Neural crest cell (in vitro differentiated cells): ENCODE data around the gene ZNF792. TPM values are rescaled to one million over a fixed set of nuclear protein-coding genes. Genes with fewer than 3 reads are reported as not detected.

Experiments
- DNase-seq: peaks from one replicate; pipeline ENCODE4 v3.0.0; 2021; ENCODE audit warnings: low read depth, mixed read lengths, low spot score
- H3K27ac Mint-ChIP-seq: one replicate; pipeline ENCODE4 v1.8.0; 2021; ENCODE audit warnings: mild to moderate bottlenecking, mixed read lengths; ENCODE audit not compliant: unreplicated experiment
- H3K27me3 Mint-ChIP-seq: 2 replicates; pipeline ENCODE4 v1.8.0; 2021; ENCODE audit warnings: low read depth, mild to moderate bottlenecking, mixed read lengths
- H3K36me3 Mint-ChIP-seq: 2 replicates; pipeline ENCODE4 v1.8.0; 2021; ENCODE audit warnings: low read depth, mild to moderate bottlenecking, mixed read lengths
- H3K4me1 Mint-ChIP-seq: 2 replicates; pipeline ENCODE4 v1.8.0; 2021; ENCODE audit warnings: mixed read lengths
- H3K4me3 Mint-ChIP-seq: one replicate; pipeline ENCODE4 v1.8.0; 2021; ENCODE audit warnings: mild to moderate bottlenecking, mixed read lengths
- H3K9me3 Mint-ChIP-seq: 2 replicates; pipeline ENCODE4 v1.8.0; 2021; ENCODE audit warnings: mixed read lengths
- CTCF ChIP-seq: fragments of 200-600 bp; sonication (generic); conservative IDR thresholded peaks from 2 replicates; pipeline ENCODE4 v1.5.0; 2021; ENCODE audit warnings: antibody characterized with exemption, mild to moderate bottlenecking
- long read RNA-seq: library from polyadenylated mRNA; unstranded; transcript quantifications from one replicate; pipeline ENCODE4 v2.0.0, GENCODE V29; 2020
- total RNA-seq: library from RNA; stranded (reverse); gene quantifications from 2 replicates; pipeline ENCODE4 v1.2.1, GENCODE V29; 2021

The ZNF792 gene
- 7.5 and 8.1 TPM in 2 replicates for total RNA-seq
- long read RNA-seq, result 0 reads

DNA sequence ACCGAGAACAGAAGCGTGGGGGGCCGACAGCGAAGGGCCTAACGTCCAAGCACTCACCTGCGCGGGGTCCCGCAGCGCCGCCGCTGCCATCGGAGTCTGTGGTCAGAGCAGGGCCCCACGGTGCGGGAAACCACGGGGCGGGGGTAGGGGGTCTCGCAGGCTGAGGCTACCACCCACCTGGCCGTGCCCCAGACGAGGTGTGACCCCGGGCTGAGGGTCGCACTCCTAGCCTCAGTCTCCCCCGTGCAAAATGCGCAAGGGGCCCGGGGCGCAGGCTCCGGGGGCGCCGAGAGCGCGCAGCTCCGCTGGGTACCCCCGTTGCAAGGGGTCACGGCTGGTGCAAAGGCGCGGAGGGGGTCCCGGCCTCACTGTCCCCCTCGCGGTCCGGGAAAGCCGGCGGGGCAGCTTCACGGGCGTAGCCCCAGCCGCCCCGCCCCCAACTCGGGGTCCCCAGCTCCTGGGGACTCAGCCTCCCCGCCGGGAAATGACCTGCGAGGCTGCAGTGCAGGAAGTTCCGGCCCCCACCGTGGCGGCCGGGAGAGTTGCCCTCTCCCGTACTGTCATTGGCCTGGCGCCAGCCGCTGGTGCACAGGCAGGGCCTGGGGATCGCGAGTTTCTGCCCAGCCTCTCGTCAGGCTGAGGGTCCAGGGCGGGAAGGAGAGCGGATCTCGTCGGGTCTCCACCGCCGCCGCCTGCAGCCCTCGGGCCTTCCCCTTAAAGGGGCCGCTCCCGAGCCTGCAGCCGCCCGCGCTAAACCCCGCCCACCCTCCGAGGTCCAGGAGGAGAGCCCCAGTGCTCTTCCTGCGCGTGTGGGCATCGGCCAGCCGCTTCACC lies at the start of gene ZNF792:
ZNF792 (minus strand) TSS at position 657 of the 834 bp plus-strand sequence; CDS start at position 90, 567 bp downstream.
- TF ChIP-seq CTCF, result no peak
- H3K9me3 Mint-ChIP-seq, result peaks cover 16% of the 10 kb centered on the region
- peaks cover 36% of the 10 kb centered on the region for H3K36me3 Mint-ChIP-seq
- DNase-seq, result peak; percentile 66
- H3K27ac Mint-ChIP-seq, result no peak within 1 kb of the TSS
- H3K4me1 Mint-ChIP-seq, result peaks cover 32% of the 10 kb centered on the region
- peak within 1 kb of the TSS; percentile 90 for H3K4me3 Mint-ChIP-seq
- peaks cover 6% of the 10 kb centered on the region for H3K27me3 Mint-ChIP-seq

- Mint-ChIP-seq H3K27ac (no peak overlapping the region), H3K27me3 (no peaks in the 10 kb centered on the region), H3K4me1 (no peaks in the 10 kb centered on the region), H3K36me3 (peaks cover 12% of the 10 kb centered on the region), H3K9me3 (no peaks in the 10 kb centered on the region), H3K4me3 (no peak overlapping the region)
- TF ChIP-seq CTCF, result peak; percentile 86
- peak; percentile 85 for DNase-seq
Measured at GRCh38 chr19:35013041-35013819, 49.2 kb upstream of the ZNF792 start.

DNA sequence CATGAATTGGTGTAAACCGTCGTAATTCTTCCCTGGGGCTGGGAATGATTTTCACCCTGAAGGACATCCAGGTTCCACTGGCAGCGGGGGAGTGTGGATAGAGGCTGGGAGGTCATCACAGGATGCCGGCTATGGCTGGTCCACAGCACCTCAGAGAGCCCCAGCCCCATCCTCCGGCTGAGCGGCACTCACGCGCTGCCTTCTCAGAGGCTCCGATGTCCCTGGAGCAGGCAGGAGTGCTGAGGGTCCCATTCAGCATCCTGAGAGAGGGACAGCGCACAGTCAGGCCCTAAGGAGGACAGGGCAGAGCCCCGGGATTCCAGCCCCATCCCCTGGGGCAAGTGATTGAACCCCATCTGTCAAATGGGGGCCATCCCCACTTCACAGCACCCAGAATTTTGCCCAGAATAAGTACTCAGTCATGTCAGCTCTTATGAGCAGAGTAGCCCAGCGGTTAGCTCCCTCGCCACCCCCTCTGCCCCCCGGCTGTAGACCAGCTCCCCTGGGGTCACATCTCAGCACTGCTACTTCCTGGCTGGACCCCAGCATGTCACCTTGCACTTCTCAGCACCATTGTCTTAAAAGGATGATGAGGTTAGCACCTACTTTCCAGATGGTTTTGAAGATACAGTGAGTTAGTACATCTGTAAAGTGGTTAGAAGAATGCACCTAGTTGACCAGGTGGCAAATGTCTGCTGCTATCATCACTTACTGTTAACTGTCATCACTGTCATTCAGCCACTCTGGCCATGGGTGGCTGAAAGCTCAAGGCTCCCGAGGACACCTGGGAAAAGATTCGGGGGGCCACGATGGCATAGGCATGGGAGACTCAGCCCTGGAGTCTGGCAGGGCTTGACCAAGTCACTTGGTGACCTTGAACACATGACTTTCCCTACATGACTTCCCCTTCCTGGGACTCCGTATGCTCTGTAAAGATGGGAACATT lies 48.0 kb upstream of the ZNF792 start:
- peaks cover 7% of the 10 kb centered on the region for H3K36me3 Mint-ChIP-seq
- no peak for DNase-seq
- no peak overlapping the region for H3K27ac Mint-ChIP-seq
- H3K9me3 Mint-ChIP-seq, result no peaks in the 10 kb centered on the region
- no peak overlapping the region for H3K4me3 Mint-ChIP-seq
- no peaks in the 10 kb centered on the region for H3K4me1 Mint-ChIP-seq
- TF ChIP-seq CTCF, result no peak
- H3K27me3 Mint-ChIP-seq, result no peaks in the 10 kb centered on the region

DNA sequence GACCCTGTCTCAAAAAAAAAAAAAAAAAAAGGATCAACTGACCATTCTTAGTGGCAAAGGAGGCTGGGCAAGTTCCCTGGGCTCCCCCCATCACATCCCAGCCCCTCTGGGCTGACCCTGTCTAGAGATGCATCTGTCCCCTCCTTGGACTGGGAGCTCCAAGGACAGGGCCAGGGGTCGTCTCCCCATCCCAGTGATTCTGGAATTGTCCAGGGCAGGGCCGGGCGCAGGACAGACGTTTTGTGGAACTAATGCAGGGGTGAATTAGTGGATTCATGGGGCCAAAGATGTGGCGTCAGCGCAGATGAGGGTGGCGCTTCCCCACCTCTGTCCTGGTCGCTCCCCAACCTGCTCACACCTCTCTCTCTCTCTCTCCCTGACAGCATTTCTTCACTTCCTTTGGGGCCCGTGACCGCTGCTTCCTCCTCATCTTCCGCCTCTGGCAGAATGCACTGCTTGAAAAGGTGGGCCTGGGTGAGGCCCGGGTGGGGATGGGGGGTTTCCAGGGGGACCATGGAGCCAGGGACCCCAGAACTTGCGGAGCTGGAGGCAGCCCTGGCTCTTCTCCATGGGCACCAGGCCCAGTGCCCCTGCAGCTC lies 47.2 kb upstream of the ZNF792 start:
- DNase-seq, result no peak
- Mint-ChIP-seq H3K27me3 (no peaks in the 10 kb centered on the region), H3K27ac (no peak overlapping the region), H3K36me3 (peaks cover 10% of the 10 kb centered on the region), H3K4me1 (no peaks in the 10 kb centered on the region), H3K4me3 (peak overlapping the region; percentile 34), H3K9me3 (no peaks in the 10 kb centered on the region)
- no peak for TF ChIP-seq CTCF
